Ovary (tissue), 9 donors: ENCODE results near the gene LRRC71. TPM values are rescaled to one million over a fixed set of nuclear protein-coding genes. Genes with fewer than 3 reads are reported as not detected.

Experiments used
- DNase-seq, 5 donors: peaks; one replicate each; pipeline ENCODE4 v3.0.0-alpha.2; 2019 to 2020
- H3K27ac ChIP-seq, 2 donors: fragments of 200-600 bp; one replicate each; pipeline versions ENCODE4 v1.5.1 to v1.8.0; 2019 to 2022
- H3K27me3 ChIP-seq: fragments of 200-600 bp; one replicate; pipeline ENCODE4 v1.8.0; 2022
- H3K36me3 ChIP-seq: fragments of 200-600 bp; sonication (generic); one replicate; pipeline ENCODE4 v1.5.1; 2019
- H3K4me1 ChIP-seq: one replicate; pipeline ENCODE4 v1.8.1; 2013; ENCODE audit warnings: mild to moderate bottlenecking, moderate library complexity; ENCODE audit not compliant: insufficient read depth
- H3K4me3 ChIP-seq: fragments of 200-600 bp; sonication (generic); one replicate; pipeline ENCODE4 v1.5.1; 2017
- H3K9me3 ChIP-seq, 2 donors: fragments of 200-600 bp in 1 of 2; sonication (generic) in 1 of 2; one replicate each; pipeline versions ENCODE4 v1.5.1 to v1.8.1; 2013 to 2019; ENCODE audit warnings: mild to moderate bottlenecking in 1 of 2, moderate library complexity in 1 of 2
- EP300 ChIP-seq: sonication (generic); formaldehyde crosslinking; IDR thresholded peaks from one replicate; pipeline ENCODE4 v1.6.1; 2017; ENCODE audit warnings: antibody characterized with exemption
- POLR2A ChIP-seq: fragments of 450-650 bp; IDR thresholded peaks from one replicate; pipeline ENCODE4 v1.6.1; 2017; ENCODE audit warnings: antibody characterized with exemption, mild to moderate bottlenecking, moderate library complexity
- WGBS, 3 donors: extraction: QIAGEN DNeasy Blood & Tissue Kit in 1 of 3; methylation state at CpG; one replicate each; pipeline versions ENCODE4 v1.1.5 to v1.1.7; 2013 to 2017; 5-methylcytosine and 5-hydroxymethylcytosine counted together
- intact Hi-C, 4 donors: fragments of 100-400 bp; cut with DNase I; formaldehyde crosslinking; loops; one replicate each; pipeline versions ENCODE4 v1.11.0 to v1.15.1; 2022 to 2023
- polyA plus RNA-seq, 2 donors: library from polyadenylated mRNA; stranded (reverse); fragments of 200-250 nt in 1 of 2; fragments of 350-450 nt in 1 of 2; fragmentation: Illumina TruSeq in 1 of 2; extraction: RNeasy Lipid Tissue Mini Kit (QIAGEN cat#74804) in 1 of 2; gene quantifications; one replicate each; pipeline ENCODE4 v1.2.3, GENCODE V29; 2013 to 2014
- total RNA-seq, 7 donors: library from RNA; depleted of rRNA in 2 of 7; stranded (reverse); fragments of >200 nt in 2 of 7; fragmentation: NEBNext Ultra II Directional in 3 of 7; extraction: Animal tissue kit (Norgen Biotek cat#: 25700) in 3 of 7; gene quantifications; one replicate each; pipeline versions ENCODE4 v1.1.0 to v1.2.4, GENCODE V29; 2016 to 2023
- TF ChIP-seq, protein P1 (sequence below), 3 donors: fragments of 450-650 bp in 2 of 3; fragments of 200-600 bp in 1 of 3; IDR thresholded peaks; one replicate each; pipeline versions ENCODE4 v1.5.1 to v1.8.0; 2016 to 2022; ENCODE audit warnings: antibody characterized with exemption in 3 of 3, mild to moderate bottlenecking in 1 of 3
- donor health status: DM: no; HTN: no; CAD: no; lungs with moderate emphysema.
- donor health status: DM: no; HTN: no; CAD: no.
- donor health status: Bipolar disorder and iron deficiency.
- donor health status: DM: yes; HTN: yes; CAD: no.
- donor health status: DM: no; HTN: no; CAD: no.
- donor health status: DM: yes; HTN: yes; CAD: no.

The LRRC71 gene
- total and polyA plus RNA-seq, 9 donors: 0.07 to 11.1 (median 0.80) TPM; not detected in 3

DNA sequence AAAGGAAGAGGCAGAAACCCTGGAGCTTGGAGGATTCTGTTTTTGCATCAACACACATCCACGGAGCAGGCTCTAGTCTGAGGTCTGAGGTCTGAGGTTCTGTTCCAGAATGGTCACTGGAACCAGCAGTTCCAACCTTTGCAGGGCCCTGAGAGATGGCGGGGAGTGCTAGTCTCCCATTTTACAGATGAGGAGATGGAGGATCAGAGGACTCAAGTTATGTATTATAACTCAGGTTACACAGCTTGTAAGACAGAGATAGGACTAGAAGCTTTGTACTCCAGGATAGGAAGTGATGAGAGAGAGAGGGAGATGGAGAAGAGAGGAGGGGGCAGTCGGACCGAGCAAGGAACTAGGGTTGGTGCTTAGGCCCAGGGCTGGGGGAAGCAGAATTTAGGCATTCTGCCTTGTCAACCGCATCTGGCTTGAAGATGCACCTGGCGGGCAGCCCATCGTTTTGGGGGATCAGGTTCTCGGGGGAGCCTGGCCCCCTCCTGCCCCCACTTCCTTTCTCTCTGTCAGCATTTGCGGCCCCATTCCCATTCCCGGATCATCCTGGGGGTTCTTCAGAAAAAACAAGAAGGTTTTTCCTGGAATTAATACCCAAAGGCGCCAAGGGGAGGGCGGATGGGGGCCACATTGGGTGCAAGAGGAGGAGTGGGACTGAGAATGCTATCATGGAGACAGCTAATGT, 21.3 kb upstream of the LRRC71 start:
- peaks cover 38% of the 10 kb centered on the region for H3K4me1 ChIP-seq
- H3K27me3 ChIP-seq: no peaks in the 10 kb centered on the region
- no peaks in the 10 kb centered on the region for H3K9me3 ChIP-seq
- no peak overlapping the region for H3K4me3 ChIP-seq
- TF ChIP-seq, protein P1, sequence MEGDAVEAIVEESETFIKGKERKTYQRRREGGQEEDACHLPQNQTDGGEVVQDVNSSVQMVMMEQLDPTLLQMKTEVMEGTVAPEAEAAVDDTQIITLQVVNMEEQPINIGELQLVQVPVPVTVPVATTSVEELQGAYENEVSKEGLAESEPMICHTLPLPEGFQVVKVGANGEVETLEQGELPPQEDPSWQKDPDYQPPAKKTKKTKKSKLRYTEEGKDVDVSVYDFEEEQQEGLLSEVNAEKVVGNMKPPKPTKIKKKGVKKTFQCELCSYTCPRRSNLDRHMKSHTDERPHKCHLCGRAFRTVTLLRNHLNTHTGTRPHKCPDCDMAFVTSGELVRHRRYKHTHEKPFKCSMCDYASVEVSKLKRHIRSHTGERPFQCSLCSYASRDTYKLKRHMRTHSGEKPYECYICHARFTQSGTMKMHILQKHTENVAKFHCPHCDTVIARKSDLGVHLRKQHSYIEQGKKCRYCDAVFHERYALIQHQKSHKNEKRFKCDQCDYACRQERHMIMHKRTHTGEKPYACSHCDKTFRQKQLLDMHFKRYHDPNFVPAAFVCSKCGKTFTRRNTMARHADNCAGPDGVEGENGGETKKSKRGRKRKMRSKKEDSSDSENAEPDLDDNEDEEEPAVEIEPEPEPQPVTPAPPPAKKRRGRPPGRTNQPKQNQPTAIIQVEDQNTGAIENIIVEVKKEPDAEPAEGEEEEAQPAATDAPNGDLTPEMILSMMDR (IDR thresholded peaks at IDR 0.05): no peak
- no peak for TF ChIP-seq EP300
- no peak for TF ChIP-seq POLR2A
- no peak for DNase-seq
- intact Hi-C loops: no loop called here
- 70 to 82% (median 81%) methylated on average over 12 of the region's 12 CpGs for WGBS, 3 donors
- H3K27ac ChIP-seq: no peak overlapping the region
- H3K36me3 ChIP-seq: no peaks in the 10 kb centered on the region

DNA sequence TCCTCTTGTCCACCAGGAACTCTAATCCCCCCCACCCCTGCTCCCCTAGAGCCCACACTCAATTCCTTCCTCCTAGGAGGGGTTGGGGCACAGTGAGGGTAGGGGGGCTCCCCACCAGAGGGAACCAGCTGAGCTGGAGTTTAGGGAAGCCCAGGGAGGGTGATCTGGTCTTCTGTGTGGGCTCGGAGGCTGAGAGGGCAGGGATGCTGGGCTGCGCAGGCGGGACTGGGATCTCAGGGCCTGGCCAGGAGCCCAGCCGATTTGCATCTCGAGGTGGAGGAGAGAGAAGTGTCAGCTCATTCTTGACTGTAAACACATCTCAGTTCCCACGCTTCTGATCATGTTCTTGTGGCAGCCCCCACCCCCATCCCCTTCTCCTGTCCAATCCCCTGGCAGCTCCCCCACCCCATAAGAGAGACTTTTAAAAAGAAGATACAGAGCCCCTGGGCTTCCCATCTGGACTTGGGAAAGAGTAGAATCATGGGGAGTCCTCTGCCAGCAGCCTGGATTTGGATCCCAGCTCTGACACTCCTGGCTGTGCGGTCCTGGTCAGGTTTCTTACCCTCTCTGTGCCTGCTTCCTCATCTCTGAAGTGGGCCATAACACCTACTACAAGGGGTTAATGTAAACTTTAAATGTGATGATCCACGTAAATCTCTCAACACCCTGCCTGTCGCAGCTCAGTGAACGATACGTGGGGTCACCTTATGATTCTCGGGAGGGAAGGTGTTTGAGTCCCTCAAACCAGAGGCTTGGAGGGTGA, 20.3 kb upstream of the LRRC71 start:
- no peak for DNase-seq
- H3K27ac ChIP-seq: no peak overlapping the region
- no peak overlapping the region for H3K4me3 ChIP-seq
- H3K36me3 ChIP-seq: no peaks in the 10 kb centered on the region
- 48 to 60% (median 56%) methylated on average over 12 of the region's 12 CpGs for WGBS, 3 donors
- intact Hi-C loops: no loop called here
- peaks cover 37% of the 10 kb centered on the region for H3K4me1 ChIP-seq
- TF ChIP-seq EP300: no peak
- TF ChIP-seq, protein P1 (IDR thresholded peaks at IDR 0.05): no peak
- no peak for TF ChIP-seq POLR2A
- H3K27me3 ChIP-seq: no peaks in the 10 kb centered on the region
- no peaks in the 10 kb centered on the region for H3K9me3 ChIP-seq

DNA sequence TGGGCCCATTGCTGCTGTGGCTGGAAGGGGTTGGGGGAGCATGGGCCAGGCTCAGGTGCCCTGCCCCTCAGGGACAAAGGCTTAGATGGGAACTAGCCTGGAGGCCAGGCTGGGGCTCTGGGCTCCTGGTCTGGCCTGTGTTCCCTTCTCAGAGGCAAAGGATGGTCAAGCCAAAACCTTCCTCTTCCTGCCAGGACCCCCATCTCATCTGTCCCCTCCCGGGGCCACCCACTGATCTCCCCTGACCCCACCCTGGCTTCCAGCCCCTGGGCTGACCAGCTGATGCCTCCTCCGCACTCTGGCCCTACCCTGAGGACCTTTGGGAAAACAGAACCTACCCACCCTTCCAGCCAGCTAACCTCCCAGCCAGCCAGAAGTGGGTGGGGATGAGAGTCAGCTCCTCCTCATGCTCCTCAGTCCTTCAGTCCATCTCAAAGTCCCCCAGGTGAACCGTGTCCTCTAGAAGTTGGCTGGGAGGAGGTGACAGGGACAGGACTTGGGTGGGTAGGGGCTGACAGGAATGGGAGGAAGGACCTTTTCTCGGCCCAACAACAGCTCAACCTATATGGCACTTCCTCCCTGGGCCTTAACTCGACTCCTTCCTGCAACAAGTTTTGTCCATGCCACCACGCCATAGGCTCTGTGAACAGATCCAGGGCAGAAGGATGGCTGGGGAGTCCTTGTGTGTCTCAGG, 19.4 kb upstream of the LRRC71 start:
- Histone ChIP-seq H3K36me3 (no peaks in the 10 kb centered on the region), H3K9me3 (no peaks in the 10 kb centered on the region), H3K27me3 (no peaks in the 10 kb centered on the region), H3K27ac (no peak overlapping the region), H3K4me3 (no peak overlapping the region), H3K4me1 (peaks cover 37% of the 10 kb centered on the region)
- WGBS, 3 donors: 56 to 72% (median 69%) methylated on average over 6 of the region's 6 CpGs
- TF ChIP-seq, protein P1 (IDR thresholded peaks at IDR 0.05): no peak
- DNase-seq: no peak
- intact Hi-C loops: no loop called here

DNA sequence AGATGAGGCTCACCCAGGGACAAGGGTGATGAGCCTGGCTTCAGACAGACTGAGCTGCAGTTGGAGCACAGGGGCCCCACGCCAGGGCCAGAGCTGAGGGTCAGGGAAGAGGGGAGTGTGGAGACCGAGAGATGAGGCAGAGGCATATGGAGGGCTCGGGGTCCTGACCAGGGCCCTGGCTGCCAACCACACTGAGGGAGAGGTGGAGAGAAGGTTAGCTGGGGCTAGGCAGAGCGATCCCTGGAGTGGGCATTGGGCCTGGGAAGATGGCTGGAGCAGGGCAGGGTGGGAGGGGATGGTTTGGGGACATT, 18.9 kb upstream of the LRRC71 start:
- H3K27me3 ChIP-seq: no peaks in the 10 kb centered on the region
- no peak for DNase-seq
- no peaks in the 10 kb centered on the region for H3K9me3 ChIP-seq
- TF ChIP-seq POLR2A (no peak), EP300 (no peak)
- TF ChIP-seq, protein P1 (IDR thresholded peaks at IDR 0.05): no peak
- no peak overlapping the region for H3K4me3 ChIP-seq
- H3K4me1 ChIP-seq: peaks cover 35% of the 10 kb centered on the region
- H3K36me3 ChIP-seq: no peaks in the 10 kb centered on the region
- no peak overlapping the region for H3K27ac ChIP-seq
- WGBS, 3 donors: 85 to 94% (median 88%) methylated on average over 4 of the region's 4 CpGs
- intact Hi-C loops: no loop called here
